ENCODE measurements around the gene STARD9. TPM values are rescaled to one million over a fixed set of nuclear protein-coding genes. Genes with fewer than 3 reads are reported as not detected.

Gene STARD9
- total RNA-seq, 1 experiment from 2014 or later, result 1.7 TPM

DNA sequence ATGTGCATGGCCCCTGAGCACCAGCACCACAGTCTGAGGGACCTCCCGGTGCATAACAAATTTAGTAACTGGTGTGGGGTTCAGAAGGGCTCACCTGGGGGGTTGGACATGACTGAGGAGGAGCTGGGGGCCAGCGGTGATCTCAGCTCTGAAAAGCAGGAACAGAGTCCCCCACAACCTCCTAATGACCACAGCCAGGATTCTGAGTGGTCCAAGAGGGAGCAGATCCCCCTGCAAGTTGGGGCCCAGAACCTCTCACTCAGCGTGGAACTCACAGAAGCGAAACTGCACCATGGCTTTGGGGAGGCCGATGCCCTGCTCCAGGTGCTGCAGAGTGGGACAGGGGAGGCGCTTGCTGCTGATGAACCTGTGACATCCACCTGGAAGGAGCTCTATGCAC lies 118.5 kb downstream of the STARD9 start:
- Histone ChIP-seq H2AFZ (no peak overlapping the region), H3K9me2 (ENCODE audit: insufficient read depth) (no peaks in the 10 kb centered on the region), H3F3A (ENCODE audit: insufficient read depth, low read depth) (no peaks in the 10 kb centered on the region), H3K79me2 (ENCODE audit: low read depth) (no peaks in the 10 kb centered on the region), H3K4me2 (no peak overlapping the region), H3K36me3 (ENCODE audit: low read depth) (no peaks in the 10 kb centered on the region), H3K9me3 (ENCODE audit: insufficient read depth, low read depth) (no peaks in the 10 kb centered on the region), H3K4me1 (replicated peaks; ENCODE audit: insufficient read depth) (no peaks in the 10 kb centered on the region), H3K4me3 (no peak overlapping the region), H3K27ac (no peak overlapping the region), H4K20me1 (ENCODE audit: insufficient read depth) (no peaks in the 10 kb centered on the region), H3K27me3 (ENCODE audit: insufficient read depth, low read depth) (no peaks in the 10 kb centered on the region)
- no peak for DNase-seq
- intact Hi-C loops (cut with micrococcal nuclease; ENCODE audit: unreplicated experiment), result no loop called here
- no TSS peak for BruUV-seq (replicated peaks)
- CTCF ChIA-PET, result interaction anchor here (0.5 kb wide), 1 partner anchor 697 kb away, joined by 4 read pairs; no protein-coding TSS in a partner anchor
- no peak for TF ChIP-seq EZH2 (IDR thresholded peaks at IDR 0.05; ENCODE audit: low read depth)
- POLR2A ChIA-PET (ENCODE audit: unreplicated experiment), result no interaction called here

GRCh38 chr15:42694398-42694797 lies 119.0 kb downstream of the STARD9 start:
- H4K20me1 ChIP-seq (ENCODE audit: insufficient read depth), result no peaks in the 10 kb centered on the region
- BruUV-seq (replicated peaks), result no TSS peak
- intact Hi-C loops (cut with micrococcal nuclease; ENCODE audit: unreplicated experiment), result no loop called here
- H3K36me3 ChIP-seq (ENCODE audit: low read depth), result no peaks in the 10 kb centered on the region
- no peaks in the 10 kb centered on the region for H3K9me2 ChIP-seq (ENCODE audit: insufficient read depth)
- DNase-seq, result no peak
- no peak overlapping the region for H3K4me2 ChIP-seq
- ChIA-PET POLR2A (ENCODE audit: unreplicated experiment) (interaction anchor here (0.5 kb wide), 1 partner anchor 119 kb away, joined by 4 read pairs; the partner anchor contains the start of gene STARD9), CTCF (interaction anchor here (0.5 kb wide), 1 partner anchor 696 kb away, joined by 4 read pairs; no protein-coding TSS in a partner anchor)
- no peaks in the 10 kb centered on the region for H3K79me2 ChIP-seq (ENCODE audit: low read depth)
- no peak overlapping the region for H3K27ac ChIP-seq
- H3K27me3 ChIP-seq (ENCODE audit: insufficient read depth, low read depth), result no peaks in the 10 kb centered on the region
- no peaks in the 10 kb centered on the region for H3K9me3 ChIP-seq (ENCODE audit: insufficient read depth, low read depth)
- H2AFZ ChIP-seq, result no peak overlapping the region
- no peak overlapping the region for H3K4me3 ChIP-seq
- no peaks in the 10 kb centered on the region for H3F3A ChIP-seq (ENCODE audit: insufficient read depth, low read depth)
- no peaks in the 10 kb centered on the region for H3K4me1 ChIP-seq (replicated peaks; ENCODE audit: insufficient read depth)
- TF ChIP-seq EZH2 (IDR thresholded peaks at IDR 0.05; ENCODE audit: low read depth), result no peak
- no peak for TF ChIP-seq CTCF (conservative IDR thresholded peaks at IDR 0.05)

DNA sequence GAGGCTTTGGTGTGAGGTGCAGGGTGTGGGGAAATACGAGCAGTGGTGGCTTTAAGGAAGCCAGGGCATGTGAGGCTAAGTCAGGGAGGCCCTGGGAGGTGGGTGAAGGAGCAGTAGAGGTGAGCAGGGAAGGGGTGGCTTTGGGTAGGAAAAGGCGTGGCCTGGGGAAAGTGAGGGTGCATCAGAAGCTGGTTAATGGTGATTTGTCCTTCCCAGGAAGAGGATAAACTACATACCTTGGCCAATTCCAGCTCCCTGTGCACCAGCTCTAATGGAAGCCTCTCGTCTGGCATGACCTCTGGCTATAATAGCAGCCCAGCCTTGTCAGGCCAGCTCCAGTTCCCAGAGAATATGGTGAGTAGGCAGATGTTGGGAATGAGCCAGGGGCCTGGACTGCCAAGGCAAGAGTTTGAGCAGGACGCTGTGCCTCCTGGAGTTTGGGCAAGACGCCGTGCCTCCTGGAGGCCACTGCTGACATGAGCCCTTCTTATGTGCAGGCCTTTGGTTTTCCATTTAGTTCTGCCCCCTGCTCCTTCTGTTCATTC lies 120.2 kb downstream of the STARD9 start:
- CTCF ChIA-PET, result no interaction called here
- intact Hi-C loops (cut with micrococcal nuclease; ENCODE audit: unreplicated experiment), result no loop called here

More for the DNA sequence above, 120.2 kb downstream of the STARD9 start:
- Histone ChIP-seq H3K27ac (no peak overlapping the region), H4K20me1 (ENCODE audit: insufficient read depth) (no peaks in the 10 kb centered on the region), H3K27me3 (ENCODE audit: insufficient read depth, low read depth) (no peaks in the 10 kb centered on the region), H3K79me2 (ENCODE audit: low read depth) (no peaks in the 10 kb centered on the region), H3K4me3 (no peak overlapping the region), H2AFZ (no peak overlapping the region), H3K9me3 (ENCODE audit: insufficient read depth, low read depth) (no peaks in the 10 kb centered on the region), H3K4me1 (replicated peaks; ENCODE audit: insufficient read depth) (no peaks in the 10 kb centered on the region), H3F3A (ENCODE audit: insufficient read depth, low read depth) (no peaks in the 10 kb centered on the region), H3K36me3 (ENCODE audit: low read depth) (no peaks in the 10 kb centered on the region), H3K9me2 (ENCODE audit: insufficient read depth) (no peaks in the 10 kb centered on the region), H3K4me2 (no peak overlapping the region)
- DNase-seq, result no peak
- POLR2A ChIA-PET (ENCODE audit: unreplicated experiment), result no interaction called here
- TF ChIP-seq CTCF (conservative IDR thresholded peaks at IDR 0.05) (no peak), EZH2 (IDR thresholded peaks at IDR 0.05; ENCODE audit: low read depth) (no peak)
- BruUV-seq (replicated peaks), result no TSS peak

Measured in PC-9 (cell line).